T-cell (primary cell): ENCODE results near the gene BUB1B. TPM values are rescaled to one million over a fixed set of nuclear protein-coding genes. Genes with fewer than 3 reads are reported as not detected.

Source experiments
- ATAC-seq, 4 experiments: fragments of 200-7000 bp in 3 of 4; fragments of 150-1000 bp in 1 of 4; cut with Tn5 transposase; replicated peaks in 1 of 4; 1 replicate in 3 of 4; 2 replicates in 1 of 4; pipeline ENCODE4 v1.10.0; 2021; ENCODE audit warnings: moderate library complexity in 3 of 4, mild to moderate bottlenecking in 2 of 4, moderate number of reproducible peaks in 1 of 4
- CTCF ChIA-PET, 2 donors: fragments of 300-600 bp; sonication (Branson Sonifier 250); formaldehyde crosslinking; loops; one replicate each; lab custom pipeline; 2022; ENCODE audit warnings: antibody characterized with exemption in 2 of 2; lab: Charles Lee
- POLR2A ChIA-PET, 2 donors: fragments of 300-600 bp; sonication (Branson Sonifier 250); formaldehyde crosslinking; loops; one replicate each; lab custom pipeline; 2022; ENCODE audit warnings: antibody characterized with exemption in 2 of 2; lab: Charles Lee
- DNase-seq, 35 experiments: peaks; one replicate each; pipeline versions ENCODE4 v3.0.0 to v3.0.0-alpha.2; 2013 to 2023
- H3K27ac ChIP-seq: one replicate; pipeline ENCODE4 v1.5.1; 2013; ENCODE audit warnings: low read length
- H3K27me3 ChIP-seq, 2 experiments: replicated peaks in 1 of 2; 1 replicate in 1 of 2; 2 replicates in 1 of 2; pipeline versions ENCODE4 v1.6.1 to v1.7.0; 2013; ENCODE audit warnings: low read length in 1 of 2, mixed read lengths in 1 of 2; ENCODE audit not compliant: control insufficient read depth in 2 of 2, insufficient read depth in 2 of 2; ENCODE audit errors: extremely low read depth in 1 of 2
- H3K36me3 ChIP-seq, 2 donors: 1 replicate in 1 of 2; 2 replicates in 1 of 2; pipeline versions ENCODE4 v1.6.1 to v1.7.0; 2013; ENCODE audit warnings: low read length in 1 of 2; ENCODE audit not compliant: control insufficient read depth in 2 of 2, insufficient read depth in 1 of 2; ENCODE audit errors: extremely low read depth in 1 of 2
- H3K4me1 ChIP-seq, 2 experiments: 1 replicate in 1 of 2; 2 replicates in 1 of 2; pipeline versions ENCODE4 v1.6.1 to v1.7.0; 2013; ENCODE audit warnings: low read length in 2 of 2, mixed read lengths in 1 of 2; ENCODE audit not compliant: insufficient read depth in 2 of 2, control insufficient read depth in 1 of 2; ENCODE audit errors: extremely low read depth in 1 of 2
- H3K4me3 ChIP-seq, 2 donors: 1 replicate in 1 of 2; 2 replicates in 1 of 2; pipeline versions ENCODE4 v1.5.1 to v1.7.0; 2013; ENCODE audit warnings: mild to moderate bottlenecking in 2 of 2, low read length in 1 of 2, moderate library complexity in 1 of 2; ENCODE audit not compliant: control insufficient read depth in 1 of 2; ENCODE audit errors: extremely low read depth in 1 of 2
- H3K9me3 ChIP-seq: 2 replicates; pipeline ENCODE4 v1.7.0; 2013
- H3K27ac Mint-ChIP-seq, 2 donors: one replicate each; pipeline ENCODE4 v1.8.0; 2020 to 2021; ENCODE audit warnings: mild to moderate bottlenecking in 2 of 2, mixed read lengths in 2 of 2
- H3K27me3 Mint-ChIP-seq, 2 donors: one replicate each; pipeline ENCODE4 v1.8.0; 2021 to 2022; ENCODE audit warnings: mixed read lengths in 2 of 2
- H3K36me3 Mint-ChIP-seq: one replicate; pipeline ENCODE4 v1.8.0; 2021; ENCODE audit warnings: mixed read lengths
- H3K4me1 Mint-ChIP-seq, 3 donors: one replicate each; pipeline ENCODE4 v1.8.0; 2020 to 2022; ENCODE audit warnings: mixed read lengths in 3 of 3, mild to moderate bottlenecking in 1 of 3
- H3K4me3 Mint-ChIP-seq, 3 donors: one replicate each; pipeline ENCODE4 v1.8.0; 2020 to 2022; ENCODE audit warnings: mild to moderate bottlenecking in 3 of 3, mixed read lengths in 3 of 3, moderate library complexity in 3 of 3
- H3K9me3 Mint-ChIP-seq, 3 donors: one replicate each; pipeline ENCODE4 v1.8.0; 2020 to 2022; ENCODE audit warnings: mixed read lengths in 3 of 3
- WGBS: methylation state at CpG from one replicate; pipeline ENCODE4 v1.1.5; 2013; ENCODE audit warnings: missing lambda C conversion rate; ENCODE audit not compliant: insufficient coverage; 5-methylcytosine and 5-hydroxymethylcytosine counted together
- total RNA-seq, 35 experiments: library from RNA in 6 of 35; stranded (reverse) in 6 of 35; fragments of 120-200 nt in 1 of 35; gene quantifications; one replicate each; pipeline versions ENCODE4 v1.2.1 to v1.2.4 and lab custom pipeline; 2013 to 2026

The BUB1B gene
- total RNA-seq, 5 donors from 2014 or later (not counting 1 experiment from before 2014, with no cell fraction given) = 0.79 to 2.2 (median 1.9) TPM

DNA sequence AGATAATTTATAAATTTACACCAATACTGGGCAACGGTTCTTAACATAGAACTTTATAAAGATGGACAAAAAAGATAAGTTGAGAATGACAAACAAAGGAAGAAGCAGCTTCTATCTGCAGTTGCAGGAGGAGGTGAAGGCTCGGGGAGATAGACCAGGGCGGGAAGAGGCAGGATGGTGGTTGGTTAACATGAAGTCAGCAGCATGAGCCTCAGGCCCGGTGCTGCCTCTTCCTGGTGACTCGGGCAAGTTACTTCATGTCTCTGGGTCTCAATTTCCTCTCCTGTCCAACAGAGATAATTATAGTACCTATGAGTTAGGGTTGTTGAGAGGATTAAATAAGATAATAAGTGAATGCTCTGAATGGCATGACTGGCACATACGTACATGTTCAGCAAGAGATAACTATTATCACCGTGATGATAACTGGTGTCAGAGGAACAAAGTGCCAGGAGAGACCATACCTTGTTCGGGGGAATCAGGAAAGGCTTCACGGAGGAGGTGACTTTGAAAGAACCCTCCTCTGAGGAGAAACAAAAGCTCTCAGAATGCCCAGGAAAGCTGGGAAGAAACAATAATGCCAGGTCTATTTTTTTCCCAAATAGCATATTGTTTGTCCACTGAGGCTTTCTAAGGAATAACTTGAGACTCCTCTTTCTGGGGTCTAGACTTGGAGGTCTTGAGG is 82.4 kb downstream of the BUB1B start:
- no peak overlapping the region for H3K27ac Mint-ChIP-seq
- no peak for ATAC-seq

GRCh38 chr15:40244961-40245523 is 84.2 kb downstream of the BUB1B start:
- no peak for DNase-seq
- H3K4me3 ChIP-seq = no peak overlapping the region
- CTCF ChIA-PET = no interaction called here
- no peaks in the 10 kb centered on the region for H3K4me1 ChIP-seq
- ATAC-seq = no peak
- no peaks in the 10 kb centered on the region for H3K9me3 Mint-ChIP-seq
- peaks cover 0 to 30% of the 10 kb centered on the region in 2 experiments for H3K27me3 ChIP-seq
- H3K4me1 Mint-ChIP-seq = no peaks in the 10 kb centered on the region
- no peak overlapping the region for H3K27ac Mint-ChIP-seq
- H3K4me3 Mint-ChIP-seq = no peak overlapping the region
- POLR2A ChIA-PET = no interaction called here
- WGBS = 100% methylated on average over 4 of the region's 5 CpGs
- peaks cover 0 to 11% of the 10 kb centered on the region in 2 donors for H3K27me3 Mint-ChIP-seq
- no peaks in the 10 kb centered on the region for H3K9me3 ChIP-seq
- no peak overlapping the region for H3K27ac ChIP-seq
- H3K36me3 ChIP-seq = no peaks in the 10 kb centered on the region
- no peaks in the 10 kb centered on the region for H3K36me3 Mint-ChIP-seq

More for the DNA sequence above, 82.4 kb downstream of the BUB1B start:
- Histone ChIP-seq H3K27ac (no peak overlapping the region), H3K4me3 (no peak overlapping the region), H3K36me3 (no peaks in the 10 kb centered on the region), H3K27me3 (peaks cover 0 to 41% of the 10 kb centered on the region in 2 experiments), H3K4me1 (peaks cover 0 to 11% of the 10 kb centered on the region in 2 experiments), H3K9me3 (no peaks in the 10 kb centered on the region)
- 93% methylated on average over 3 of the region's 9 CpGs for WGBS
- ChIA-PET POLR2A (no interaction called here), CTCF (no interaction called here)
- Mint-ChIP-seq H3K4me3 (no peak overlapping the region), H3K4me1 (peaks cover 6% of the 10 kb centered on the region in 3 donors), H3K27me3 (peaks cover 8 to 18% of the 10 kb centered on the region in 2 donors), H3K36me3 (no peaks in the 10 kb centered on the region), H3K9me3 (no peaks in the 10 kb centered on the region)
- DNase-seq = no peak

GRCh38 chr15:40245666-40246450 is 85.0 kb downstream of the BUB1B start:
- no peak overlapping the region for H3K4me3 Mint-ChIP-seq
- Histone ChIP-seq H3K27me3 (peaks cover 0 to 27% of the 10 kb centered on the region in 2 experiments), H3K4me1 (no peaks in the 10 kb centered on the region), H3K4me3 (no peak overlapping the region), H3K9me3 (no peaks in the 10 kb centered on the region), H3K36me3 (no peaks in the 10 kb centered on the region), H3K27ac (no peak overlapping the region)
- H3K27ac Mint-ChIP-seq = no peak overlapping the region
- WGBS = 86% methylated on average over 5 of the region's 9 CpGs
- ChIA-PET CTCF (no interaction called here), POLR2A (no interaction called here)
- ATAC-seq (no peak), DNase-seq (peak in 1 of 35 experiments; percentile 11)
- no peaks in the 10 kb centered on the region for H3K4me1 Mint-ChIP-seq
- peaks cover 2 to 9% of the 10 kb centered on the region in 2 donors for H3K27me3 Mint-ChIP-seq
- H3K9me3 Mint-ChIP-seq = no peaks in the 10 kb centered on the region
- no peaks in the 10 kb centered on the region for H3K36me3 Mint-ChIP-seq

DNA sequence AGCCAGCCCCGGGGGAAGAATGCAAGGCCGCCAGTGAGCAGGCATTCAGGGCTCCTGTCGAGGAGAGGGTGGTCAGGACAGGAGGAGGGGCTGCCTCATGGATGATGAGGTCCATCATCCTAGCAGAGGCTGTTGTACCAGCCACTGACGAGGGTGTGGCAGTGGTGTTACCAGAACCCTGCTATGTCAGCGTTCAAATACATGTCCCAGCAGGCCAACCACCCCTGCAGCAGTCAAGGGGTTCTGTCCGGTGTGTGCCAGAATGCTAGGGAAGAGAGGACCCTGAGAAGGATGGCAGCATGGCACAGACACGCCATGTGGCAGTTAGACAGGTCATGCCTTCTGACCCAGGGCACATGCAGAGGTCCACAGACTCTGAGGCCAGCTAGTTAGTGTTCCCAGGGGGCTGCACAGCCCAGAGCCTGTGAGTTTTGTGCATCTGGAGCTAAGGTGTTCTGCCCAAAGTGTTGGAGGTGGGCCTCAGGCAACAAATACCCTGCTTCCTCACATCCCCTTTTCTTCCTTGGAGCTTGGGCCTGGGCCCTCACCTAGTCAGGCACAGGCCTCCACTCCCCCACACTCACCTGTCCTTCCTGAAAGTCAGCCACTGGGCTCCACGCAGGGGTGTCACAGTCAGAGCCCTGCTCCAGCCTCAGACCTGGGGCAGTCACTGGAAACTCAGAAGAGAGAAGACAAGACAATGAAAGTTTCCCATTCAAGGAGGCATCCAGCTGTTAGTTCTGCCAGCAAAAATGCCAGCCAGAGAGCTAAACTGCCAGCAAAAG is 85.8 kb downstream of the BUB1B start:
- Mint-ChIP-seq H3K4me1 (peaks cover 0 to 4% (median 0%) of the 10 kb centered on the region in 3 donors), H3K27ac (no peak overlapping the region), H3K36me3 (no peaks in the 10 kb centered on the region), H3K4me3 (no peak overlapping the region), H3K9me3 (no peaks in the 10 kb centered on the region), H3K27me3 (peaks cover 6 to 14% of the 10 kb centered on the region in 2 donors)
- Histone ChIP-seq H3K36me3 (no peaks in the 10 kb centered on the region), H3K4me3 (no peak overlapping the region), H3K9me3 (no peaks in the 10 kb centered on the region), H3K27ac (no peak overlapping the region), H3K27me3 (peaks cover 0 to 26% of the 10 kb centered on the region in 2 experiments), H3K4me1 (no peaks in the 10 kb centered on the region)
- ATAC-seq = no peak
- ChIA-PET POLR2A (no interaction called here), CTCF (interaction anchor here in 1 of 2 donors (0.7 kb wide), 1 partner anchor 72 kb away, joined by 4 read pairs; no protein-coding TSS in a partner anchor)
- WGBS = 87% methylated on average over 5 of the region's 8 CpGs
- DNase-seq = no peak

- no peak overlapping the region for H3K27ac Mint-ChIP-seq
- no peak overlapping the region for H3K4me3 Mint-ChIP-seq
- Histone ChIP-seq H3K9me3 (no peaks in the 10 kb centered on the region), H3K36me3 (no peaks in the 10 kb centered on the region), H3K27ac (no peak overlapping the region), H3K4me1 (peaks cover 0 to 4% of the 10 kb centered on the region in 2 experiments), H3K4me3 (no peak overlapping the region), H3K27me3 (peaks cover 2 to 27% of the 10 kb centered on the region in 2 experiments)
- no peaks in the 10 kb centered on the region for H3K9me3 Mint-ChIP-seq
- no peak for ATAC-seq
- peaks cover 6 to 14% of the 10 kb centered on the region in 2 donors for H3K27me3 Mint-ChIP-seq
- ChIA-PET CTCF (interaction anchor here in 1 of 2 donors (0.7 kb wide), 1 partner anchor 72 kb away, joined by 4 read pairs; no protein-coding TSS in a partner anchor), POLR2A (no interaction called here)
- no peaks in the 10 kb centered on the region for H3K36me3 Mint-ChIP-seq
- no peak for DNase-seq
- 74% methylated on average over 5 of the region's 12 CpGs for WGBS
- H3K4me1 Mint-ChIP-seq = peaks cover 0 to 4% (median 0%) of the 10 kb centered on the region in 3 donors
These were observed 86.6 kb downstream of the BUB1B start for GRCh38 chr15:40247406-40247971.
